GM23338 (cell line): Measurements from ENCODE around the gene H1-8. TPM values are rescaled to one million over a fixed set of nuclear protein-coding genes. Genes with fewer than 3 reads are reported as not detected.

Source experiments
- ATAC-seq: fragments of 200-7000 bp; cut with Tn5 transposase; 3 replicates; pipeline ENCODE4 v1.9.1; 2020
- DNase-seq: peaks from one replicate; pipeline ENCODE4 v3.0.0-alpha.2; 2015; ENCODE audit warnings: low spot score
- H2AFZ ChIP-seq: fragments of 200-600 bp; sonication (generic); 2 replicates; pipeline ENCODE4 v1.8.0; 2016; ENCODE audit warnings: antibody characterized with exemption, mild to moderate bottlenecking, moderate library complexity
- H3F3A ChIP-seq: fragments of 200-600 bp; sonication (generic); replicated peaks from 2 replicates; pipeline ENCODE4 v1.8.0; 2017; ENCODE audit warnings: antibody characterized with exemption, mixed run types, low read depth
- H3K27ac ChIP-seq: fragments of 200-600 bp; sonication (generic); 2 replicates; pipeline ENCODE4 v1.6.1; 2016; ENCODE audit warnings: low read depth
- H3K27me3 ChIP-seq: fragments of 200-600 bp; sonication (generic); 2 replicates; pipeline ENCODE4 v1.8.0; 2016; ENCODE audit warnings: mild to moderate bottlenecking, mixed run types, moderate library complexity; ENCODE audit not compliant: insufficient read depth
- H3K36me3 ChIP-seq: fragments of 200-600 bp; sonication (generic); 2 replicates; pipeline ENCODE4 v1.8.0; 2016; ENCODE audit warnings: mild to moderate bottlenecking; ENCODE audit not compliant: insufficient read depth
- H3K4me1 ChIP-seq: fragments of 200-600 bp; sonication (generic); 2 replicates; pipeline ENCODE4 v1.8.0; 2016; ENCODE audit warnings: mild to moderate bottlenecking, moderate library complexity; ENCODE audit not compliant: insufficient read depth
- H3K4me2 ChIP-seq: fragments of 200-600 bp; sonication (generic); 2 replicates; pipeline ENCODE4 v1.7.1; 2017; ENCODE audit warnings: mixed run types
- H3K4me3 ChIP-seq: fragments of 200-600 bp; sonication (generic); 2 replicates; pipeline ENCODE4 v1.6.1; 2016; ENCODE audit warnings: mixed run types
- H3K79me2 ChIP-seq: fragments of 200-600 bp; sonication (generic); replicated peaks from 2 replicates; pipeline ENCODE4 v1.8.0; 2017; ENCODE audit warnings: mild to moderate bottlenecking; ENCODE audit not compliant: insufficient read depth
- H3K9me2 ChIP-seq: fragments of 200-600 bp; sonication (generic); 2 replicates; pipeline ENCODE4 v1.8.0; 2017; ENCODE audit not compliant: insufficient read depth
- H4K20me1 ChIP-seq: fragments of 200-600 bp; sonication (generic); replicated peaks from 2 replicates; pipeline ENCODE4 v1.8.0; 2017; ENCODE audit warnings: mild to moderate bottlenecking; ENCODE audit not compliant: insufficient read depth
- H3K27ac Mint-ChIP-seq: 2 replicates; pipeline ENCODE4 v1.8.0; 2020; ENCODE audit warnings: inconsistent platforms, mild to moderate bottlenecking, moderate library complexity, mixed read lengths
- H3K27me3 Mint-ChIP-seq: 3 replicates; pipeline ENCODE4 v1.8.0; 2022; ENCODE audit warnings: low read depth, mild to moderate bottlenecking, moderate library complexity, mixed read lengths, inconsistent platforms; ENCODE audit not compliant: insufficient read depth, poor library complexity
- H3K36me3 Mint-ChIP-seq: 3 replicates; pipeline ENCODE4 v1.8.0; 2021; ENCODE audit warnings: low read depth, mild to moderate bottlenecking, inconsistent platforms, moderate library complexity, mixed read lengths
- H3K4me1 Mint-ChIP-seq: 3 replicates; pipeline ENCODE4 v1.8.0; 2020; ENCODE audit warnings: mild to moderate bottlenecking, inconsistent platforms, mixed read lengths
- H3K4me3 Mint-ChIP-seq: 3 replicates; pipeline ENCODE4 v1.8.0; 2021; ENCODE audit warnings: moderate library complexity, mild to moderate bottlenecking, inconsistent platforms, mixed read lengths
- H3K9me3 Mint-ChIP-seq: 3 replicates; pipeline ENCODE4 v1.8.0; 2020; ENCODE audit warnings: moderate library complexity, mild to moderate bottlenecking, inconsistent platforms, mixed read lengths
- CREB1 ChIP-seq: fragments of 250-450 bp; sonication (Bioruptor Pico); IDR thresholded peaks from 2 replicates; pipeline ENCODE4 v1.5.0; 2020; ENCODE audit warnings: low read depth, mild to moderate bottlenecking, moderate library complexity
- CTCF ChIP-seq, 2 experiments: fragments of 200-600 bp in 1 of 2; sonication (generic) in 1 of 2; conservative IDR thresholded peaks; 2 replicates each; pipeline versions ENCODE4 v1.5.1 to v1.6.1; 2016 to 2017; ENCODE audit warnings: antibody characterized with exemption in 2 of 2, low read depth in 2 of 2, mild to moderate bottlenecking in 2 of 2, moderate library complexity in 1 of 2
- ETS1 ChIP-seq: IDR thresholded peaks from 2 replicates; pipeline ENCODE4 v1.6.1; 2016; ENCODE audit warnings: antibody characterized with exemption
- EZH2 ChIP-seq: fragments of 200-600 bp; sonication (generic); IDR thresholded peaks from one replicate; pipeline ENCODE4 v1.8.0; 2017; ENCODE audit warnings: antibody characterized with exemption, mild to moderate bottlenecking, low read depth; ENCODE audit not compliant: unreplicated experiment
- EZH2phosphoT487 ChIP-seq: fragments of 200-600 bp; sonication (generic); IDR thresholded peaks from one replicate; pipeline ENCODE4 v1.8.1; 2018; ENCODE audit warnings: antibody characterized with exemption; ENCODE audit not compliant: unreplicated experiment
- JUNB ChIP-seq: IDR thresholded peaks from one replicate; pipeline ENCODE4 v1.6.1; 2016; ENCODE audit warnings: antibody characterized with exemption; ENCODE audit not compliant: unreplicated experiment
- NANOG ChIP-seq: IDR thresholded peaks from 2 replicates; pipeline ENCODE4 v1.6.1; 2016; ENCODE audit warnings: antibody characterized with exemption, borderline replicate concordance
- POLR2AphosphoS5 ChIP-seq: IDR thresholded peaks from 2 replicates; pipeline ENCODE4 v1.6.1; 2016; ENCODE audit warnings: antibody characterized with exemption, low read depth
- REST ChIP-seq: IDR thresholded peaks from one replicate; pipeline ENCODE4 v1.6.1; 2018; ENCODE audit warnings: antibody characterized with exemption; ENCODE audit not compliant: unreplicated experiment
- STAT1 ChIP-seq: IDR thresholded peaks from one replicate; pipeline ENCODE4 v1.6.1; 2016; ENCODE audit warnings: antibody characterized with exemption; ENCODE audit not compliant: unreplicated experiment
- ZNF114 ChIP-seq: fragments of 250-450 bp; sonication (Bioruptor Pico); IDR thresholded peaks from 2 replicates; pipeline ENCODE4 v1.5.0; 2020; ENCODE audit warnings: mild to moderate bottlenecking, moderate library complexity
- ZNF331 ChIP-seq: fragments of 250-450 bp; sonication (Bioruptor Pico); IDR thresholded peaks from 2 replicates; pipeline ENCODE4 v1.5.0; 2020; ENCODE audit warnings: low read depth, mild to moderate bottlenecking, moderate library complexity
- polyA plus RNA-seq: library from polyadenylated mRNA; unstranded; fragments of >200 nt; fragmentation: Nextera tagmentation; extraction: Ambion mirVana; gene quantifications from 2 replicates; pipeline ENCODE4 v1.2.1, GENCODE V29; 2016
- total RNA-seq: library from RNA; depleted of rRNA; stranded (reverse); fragments of >200 nt; shearing (Covaris generic); gene quantifications from 2 replicates; pipeline ENCODE4 v1.2.3, GENCODE V29; 2014

Gene H1-8
- total and polyA plus RNA-seq, 2 experiments from 2014 or later, result not detected

GRCh38 chr3:129539206-129539605 is 3.8 kb upstream of the H1-8 start (continued):
- TF ChIP-seq POLR2AphosphoS5 (no peak), STAT1 (no peak), CTCF (conservative IDR thresholded peaks at IDR 0.05; ENCODE audit: low read depth in 2 of 2) (no peak), ETS1 (no peak)

GRCh38 chr3:129540776-129541516 is 2.0 kb upstream of the H1-8 start:
- Histone ChIP-seq H3K9me2 (peaks cover 4% of the 10 kb centered on the region; the same call in 1 of the 2 replicates), H3K4me3 (no peak overlapping the region), H2AFZ (no peak overlapping the region), H3K79me2 (no peaks in the 10 kb centered on the region), H3F3A (no peaks in the 10 kb centered on the region), H3K4me2 (no peak overlapping the region), H4K20me1 (no peaks in the 10 kb centered on the region), H3K36me3 (no peaks in the 10 kb centered on the region), H3K27me3 (no peaks in the 10 kb centered on the region), H3K27ac (no peak overlapping the region), H3K4me1 (peaks cover 13% of the 10 kb centered on the region; the same call in 1 of the 2 replicates)
- peaks cover 31% of the 10 kb centered on the region for H3K4me1 Mint-ChIP-seq
- no peak overlapping the region for H3K4me3 Mint-ChIP-seq
- DNase-seq, result no peak
- H3K36me3 Mint-ChIP-seq, result no peaks in the 10 kb centered on the region
- no peaks in the 10 kb centered on the region for H3K9me3 Mint-ChIP-seq
- ATAC-seq, result no peak
- no peak overlapping the region for H3K27ac Mint-ChIP-seq
- H3K27me3 Mint-ChIP-seq, result peaks cover 14% of the 10 kb centered on the region
- no peak for TF ChIP-seq REST
- TF ChIP-seq STAT1, result no peak
- no peak for TF ChIP-seq POLR2AphosphoS5
- no peak for TF ChIP-seq CTCF (conservative IDR thresholded peaks at IDR 0.05; ENCODE audit: low read depth in 2 of 2)
- TF ChIP-seq EZH2phosphoT487, result no peak
- no peak for TF ChIP-seq EZH2
- no peak for TF ChIP-seq ZNF114
- no peak for TF ChIP-seq CREB1 (CRISPR knock-in tag)
- no peak for TF ChIP-seq NANOG
- TF ChIP-seq ZNF331 (CRISPR knock-in tag), result no peak
- TF ChIP-seq ETS1, result no peak
- no peak for TF ChIP-seq JUNB
